Anterior cingulate cortex (tissue), 58 donors: Measurements from ENCODE around the gene COL18A1.

Experiments used
- DNase-seq, 58 donors: peaks; one replicate each; lab custom pipeline; 2025; lab: John Stamatoyannopoulos, UW

COL18A1 gene

GRCh38 chr21:45509566-45510465, 104.9 kb downstream of the COL18A1 start:
- no peak for DNase-seq

GRCh38 chr21:45510466-45510955, 105.5 kb downstream of the COL18A1 start:
- no peak for DNase-seq

GRCh38 chr21:45511007-45511406, 106.0 kb downstream of the COL18A1 start:
- DNase-seq = no peak

- no peak for DNase-seq
Measured at GRCh38 chr21:45511661-45512431, 106.9 kb downstream of the COL18A1 start.

- no peak for DNase-seq
Measured at GRCh38 chr21:45512626-45513002, 107.6 kb downstream of the COL18A1 start.

- no peak for DNase-seq
Measured at GRCh38 chr21:45513003-45513717, 108.2 kb downstream of the COL18A1 start.

- no peak for DNase-seq
Measured at GRCh38 chr21:45513741-45514310, 108.9 kb downstream of the COL18A1 start.

GRCh38 chr21:45514311-45515021, 109.5 kb downstream of the COL18A1 start:
- DNase-seq = no peak

- DNase-seq = no peak
Measured at GRCh38 chr21:45515241-45516061, 110.5 kb downstream of the COL18A1 start.

- DNase-seq = no peak
Measured at GRCh38 chr21:45516071-45516670, 111.2 kb downstream of the COL18A1 start.

- DNase-seq = no peak
Measured at GRCh38 chr21:45516671-45517151, 111.7 kb downstream of the COL18A1 start.

- no peak for DNase-seq
Measured at GRCh38 chr21:45517249-45518065, 112.5 kb downstream of the COL18A1 start.

GRCh38 chr21:45518742-45519141, 113.8 kb downstream of the COL18A1 start:
- no peak for DNase-seq

- DNase-seq = no peak
Measured at GRCh38 chr21:45519182-45519581, 114.2 kb downstream of the COL18A1 start.

- DNase-seq = no peak
Measured at GRCh38 chr21:45521241-45521640, 116.3 kb downstream of the COL18A1 start.

- no peak for DNase-seq
Measured at GRCh38 chr21:45522381-45522780, 117.4 kb downstream of the COL18A1 start.

- no peak for DNase-seq
Measured at GRCh38 chr21:45522986-45523385, 118.0 kb downstream of the COL18A1 start.
